Fibroblast of the aortic adventitia (primary cell): ENCODE results near the gene WNT9A. TPM values are rescaled to one million over a fixed set of nuclear protein-coding genes. Genes with fewer than 3 reads are reported as not detected.

Experiments used
- DNase-seq: peaks from one replicate; pipeline ENCODE4 v3.0.0-alpha.2; 2010; ENCODE audit warnings: low read depth
- H3K4me3 ChIP-seq: 2 replicates; pipeline ENCODE4 v1.5.1; 2011; ENCODE audit warnings: low read depth, mild to moderate bottlenecking, control low read depth, low read length, moderate library complexity
- CTCF ChIP-seq: IDR thresholded peaks from 2 replicates; pipeline ENCODE4 v1.5.1; 2011; ENCODE audit warnings: mild to moderate bottlenecking, low read length, control low read depth, inconsistent platforms; ENCODE audit not compliant: insufficient read depth
- total RNA-seq: library from RNA; depleted of rRNA; stranded (reverse); fragments of >200 nt; gene quantifications from 2 replicates; pipeline ENCODE4 v1.2.3, GENCODE V29; 2012; ENCODE audit warnings: low replicate concordance

WNT9A gene
- total RNA-seq, 1 donor = 0.99 TPM

GRCh38 chr1:227935826-227936225 is 11.9 kb downstream of the WNT9A start:
- no peak for DNase-seq
- TF ChIP-seq CTCF = no peak
- H3K4me3 ChIP-seq = no peak overlapping the region

- no peak for TF ChIP-seq CTCF
- peak; percentile 68 for DNase-seq
- H3K4me3 ChIP-seq = no peak overlapping the region
Observed at GRCh38 chr1:227934476-227935313, 13.0 kb downstream of the WNT9A start.

- H3K4me3 ChIP-seq = no peak overlapping the region
- no peak for DNase-seq
- no peak for TF ChIP-seq CTCF
Observed at GRCh38 chr1:227929751-227930472, 17.8 kb downstream of the WNT9A start.

- DNase-seq = no peak
- TF ChIP-seq CTCF = no peak
- H3K4me3 ChIP-seq = no peak overlapping the region
Observed at GRCh38 chr1:227928811-227929375, 18.8 kb downstream of the WNT9A start.

GRCh38 chr1:227927971-227928741 is 19.6 kb downstream of the WNT9A start:
- no peak for TF ChIP-seq CTCF
- DNase-seq = no peak
- no peak overlapping the region for H3K4me3 ChIP-seq
